Esophagus muscularis mucosa (tissue), 4 donors: ENCODE results near the gene LRRC34.
A peak's percentile ranks its signal among the peaks of the same experiment; 100 is the strongest.

ENCODE experiments used
- EP300 ChIP-seq: sonication (generic); formaldehyde crosslinking; IDR thresholded peaks from one replicate; pipeline ENCODE4 v1.6.1; 2017; ENCODE audit warnings: antibody characterized with exemption
- POLR2A ChIP-seq: fragments of 450-650 bp; IDR thresholded peaks from one replicate; pipeline ENCODE4 v1.6.1; 2017; ENCODE audit warnings: antibody characterized with exemption, moderate library complexity, mild to moderate bottlenecking, low read depth
- POLR2AphosphoS5 ChIP-seq, 2 donors: sonication (generic); formaldehyde crosslinking; IDR thresholded peaks; one replicate each; pipeline ENCODE4 v1.6.1; 2017; ENCODE audit warnings: antibody characterized with exemption in 2 of 2
- TF ChIP-seq, protein P1 (sequence below), 3 experiments: fragments of 200-600 bp in 2 of 3; fragments of 450-650 bp in 1 of 3; sonication (generic) in 2 of 3; IDR thresholded peaks; one replicate each; pipeline ENCODE4 v1.5.1; 2017 to 2019; ENCODE audit warnings: antibody characterized with exemption in 3 of 3, mild to moderate bottlenecking in 2 of 3, moderate library complexity in 1 of 3

DNA sequence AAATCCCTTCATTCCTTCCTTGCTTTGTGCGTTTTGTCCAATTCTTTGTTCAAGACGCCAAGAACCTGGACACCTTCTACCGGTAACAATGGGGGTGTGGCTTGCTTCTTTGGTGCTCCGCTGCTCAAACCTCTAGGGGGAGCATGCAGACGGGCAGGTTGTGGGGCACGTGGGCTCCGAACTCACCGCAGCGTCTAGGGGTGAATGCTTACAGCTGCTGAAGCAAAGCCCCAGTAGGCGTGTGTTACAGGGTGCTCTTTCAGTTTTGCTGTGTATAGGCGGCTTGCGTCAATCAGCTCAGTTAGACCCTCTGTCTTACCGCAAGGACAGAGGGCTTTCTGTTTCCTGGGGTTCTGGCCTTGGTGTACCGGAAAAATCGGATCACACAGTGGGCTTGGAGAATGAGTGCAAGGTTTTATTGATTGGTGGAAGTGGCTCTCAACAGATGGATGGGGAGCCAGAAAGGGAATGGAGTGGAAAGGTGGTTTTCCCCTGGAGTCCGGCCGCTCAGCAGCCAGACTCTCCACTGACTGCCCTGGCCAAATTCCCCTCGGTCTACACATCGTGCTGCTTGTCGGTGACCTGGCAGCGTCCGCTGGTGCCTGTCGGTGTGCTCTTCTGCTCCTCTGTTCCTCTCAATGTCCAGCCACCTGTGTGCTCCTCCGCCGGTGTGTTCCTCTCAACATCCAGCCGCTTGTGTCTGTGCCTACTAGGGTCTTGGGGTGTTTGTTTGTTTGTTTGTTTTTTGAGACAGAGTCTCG, 1.2 kb upstream of the LRRC34 start:
- TF ChIP-seq POLR2A (no peak), POLR2AphosphoS5 (IDR thresholded peaks at IDR 0.05) (no peak), EP300 (no peak)
- TF ChIP-seq, protein P1, sequence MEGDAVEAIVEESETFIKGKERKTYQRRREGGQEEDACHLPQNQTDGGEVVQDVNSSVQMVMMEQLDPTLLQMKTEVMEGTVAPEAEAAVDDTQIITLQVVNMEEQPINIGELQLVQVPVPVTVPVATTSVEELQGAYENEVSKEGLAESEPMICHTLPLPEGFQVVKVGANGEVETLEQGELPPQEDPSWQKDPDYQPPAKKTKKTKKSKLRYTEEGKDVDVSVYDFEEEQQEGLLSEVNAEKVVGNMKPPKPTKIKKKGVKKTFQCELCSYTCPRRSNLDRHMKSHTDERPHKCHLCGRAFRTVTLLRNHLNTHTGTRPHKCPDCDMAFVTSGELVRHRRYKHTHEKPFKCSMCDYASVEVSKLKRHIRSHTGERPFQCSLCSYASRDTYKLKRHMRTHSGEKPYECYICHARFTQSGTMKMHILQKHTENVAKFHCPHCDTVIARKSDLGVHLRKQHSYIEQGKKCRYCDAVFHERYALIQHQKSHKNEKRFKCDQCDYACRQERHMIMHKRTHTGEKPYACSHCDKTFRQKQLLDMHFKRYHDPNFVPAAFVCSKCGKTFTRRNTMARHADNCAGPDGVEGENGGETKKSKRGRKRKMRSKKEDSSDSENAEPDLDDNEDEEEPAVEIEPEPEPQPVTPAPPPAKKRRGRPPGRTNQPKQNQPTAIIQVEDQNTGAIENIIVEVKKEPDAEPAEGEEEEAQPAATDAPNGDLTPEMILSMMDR (IDR thresholded peaks at IDR 0.05): peak in 1 of 3 experiments; percentile 22
